SK-N-MC (cell line): ENCODE data around the gene SNX2.

ENCODE experiments used
- EZH2 ChIP-seq: fragments of 200-600 bp; sonication (generic); IDR thresholded peaks from one replicate; pipeline ENCODE4 v1.6.1; 2017; ENCODE audit warnings: antibody characterized with exemption
- FOXP2 ChIP-seq: optimal IDR thresholded peaks from 2 replicates; pipeline ENCODE3; 2011; ENCODE audit warnings: mild to moderate bottlenecking, moderate library complexity; ENCODE audit not compliant: insufficient read depth; ENCODE audit errors: extremely low read length, control extremely low read depth
- POLR2AphosphoS5 ChIP-seq: IDR thresholded peaks from 2 replicates; pipeline ENCODE4 v1.6.1; 2012; ENCODE audit warnings: mild to moderate bottlenecking, low read depth, low read length, borderline replicate concordance

DNA sequence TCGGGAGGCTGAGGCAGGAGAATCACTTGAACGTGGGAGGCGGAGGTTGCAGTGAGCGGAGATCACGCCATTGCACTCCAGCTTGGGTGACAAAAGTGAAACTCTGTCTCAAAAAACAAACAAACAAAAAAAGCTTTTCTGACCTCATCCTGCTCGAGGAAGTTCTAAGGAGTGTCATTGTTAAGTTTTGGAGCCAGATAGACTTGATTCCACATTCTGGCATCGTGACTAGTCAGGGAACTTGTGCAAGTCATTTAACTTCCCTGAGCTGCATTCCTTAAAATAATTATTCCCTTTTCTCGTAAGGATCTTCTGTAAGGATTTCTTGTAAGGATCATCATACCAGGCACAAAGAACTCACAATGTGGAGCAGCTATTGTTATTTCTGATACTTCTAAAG is 96.8 kb downstream of the SNX2 start:
- TF ChIP-seq EZH2 (no peak), POLR2AphosphoS5 (no peak), FOXP2 (no peak)
